ENCODE results near the gene SYPL1.

DNA sequence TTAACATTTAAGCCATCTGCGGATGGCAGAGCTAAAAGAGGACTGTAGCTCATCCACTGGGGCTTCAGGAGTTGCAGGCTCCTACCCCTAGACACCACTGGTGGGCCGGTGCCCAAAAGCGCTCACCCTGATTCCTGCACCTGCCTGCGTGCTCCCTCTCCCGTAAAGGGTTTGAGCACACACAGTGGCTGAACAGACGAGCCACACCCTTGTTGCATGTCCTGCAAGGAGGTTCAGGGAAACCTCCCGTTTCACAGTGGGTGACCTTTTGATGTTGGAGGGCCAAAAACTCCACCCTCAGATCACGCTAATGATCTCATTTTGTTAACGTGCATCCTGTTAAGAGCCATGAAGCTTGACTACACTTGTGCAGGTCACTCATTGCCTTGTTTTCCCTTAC, 37.9 kb downstream of the SYPL1 start:
- TF ChIP-seq, protein P1, sequence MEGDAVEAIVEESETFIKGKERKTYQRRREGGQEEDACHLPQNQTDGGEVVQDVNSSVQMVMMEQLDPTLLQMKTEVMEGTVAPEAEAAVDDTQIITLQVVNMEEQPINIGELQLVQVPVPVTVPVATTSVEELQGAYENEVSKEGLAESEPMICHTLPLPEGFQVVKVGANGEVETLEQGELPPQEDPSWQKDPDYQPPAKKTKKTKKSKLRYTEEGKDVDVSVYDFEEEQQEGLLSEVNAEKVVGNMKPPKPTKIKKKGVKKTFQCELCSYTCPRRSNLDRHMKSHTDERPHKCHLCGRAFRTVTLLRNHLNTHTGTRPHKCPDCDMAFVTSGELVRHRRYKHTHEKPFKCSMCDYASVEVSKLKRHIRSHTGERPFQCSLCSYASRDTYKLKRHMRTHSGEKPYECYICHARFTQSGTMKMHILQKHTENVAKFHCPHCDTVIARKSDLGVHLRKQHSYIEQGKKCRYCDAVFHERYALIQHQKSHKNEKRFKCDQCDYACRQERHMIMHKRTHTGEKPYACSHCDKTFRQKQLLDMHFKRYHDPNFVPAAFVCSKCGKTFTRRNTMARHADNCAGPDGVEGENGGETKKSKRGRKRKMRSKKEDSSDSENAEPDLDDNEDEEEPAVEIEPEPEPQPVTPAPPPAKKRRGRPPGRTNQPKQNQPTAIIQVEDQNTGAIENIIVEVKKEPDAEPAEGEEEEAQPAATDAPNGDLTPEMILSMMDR (IDR thresholded peaks at IDR 0.05; ENCODE audit: insufficient read depth, low read depth, low read length): no peak
- TF ChIP-seq EZH2 (IDR thresholded peaks at IDR 0.05; ENCODE audit: insufficient read depth, low read length): no peak

Data from astrocyte (in vitro differentiated cells and primary cell).